Medulla oblongata (tissue), 1 donor: ENCODE results near the gene NDUFC1.
"Not testable (repeated sequence)": the region's sequence is repeated elsewhere in the genome, so short reads cannot be mapped to it uniquely, and the experiment has no call there.

ENCODE experiments used
- DNase-seq: peaks from one replicate; pipeline ENCODE4 v3.0.0-alpha.2; 2015; ENCODE audit errors: extremely low spot score

Gene NDUFC1

GRCh38 chr4:139301821-139302611 is at the start of gene NDUFC1:
NDUFC1 (minus strand) TSS chr4:139302477; CDS start chr4:139295798, 6,679 bp downstream.
- DNase-seq: peak; percentile 52

- DNase-seq: no peak
These were observed 35.3 kb upstream of the NDUFC1 start for GRCh38 chr4:139337612-139338011.

GRCh38 chr4:139333046-139333445 is 30.8 kb upstream of the NDUFC1 start:
- DNase-seq: no peak

- no peak for DNase-seq
These were observed 28.9 kb upstream of the NDUFC1 start for GRCh38 chr4:139331185-139331584.

GRCh38 chr4:139330283-139330682 is 28.0 kb upstream of the NDUFC1 start:
- DNase-seq: peak; percentile 80

GRCh38 chr4:139329665-139330200 is 27.5 kb upstream of the NDUFC1 start:
- no peak for DNase-seq

- no peak for DNase-seq
These were observed 22.3 kb upstream of the NDUFC1 start for GRCh38 chr4:139324620-139325019.

GRCh38 chr4:139322541-139322940 is 20.3 kb upstream of the NDUFC1 start:
- not testable (repeated sequence) for DNase-seq

- not testable (repeated sequence) for DNase-seq
These were observed 19.8 kb upstream of the NDUFC1 start for GRCh38 chr4:139322070-139322469.

GRCh38 chr4:139319571-139319970 is 17.3 kb upstream of the NDUFC1 start:
- DNase-seq: no peak

- DNase-seq: no peak
These were observed 15.4 kb upstream of the NDUFC1 start for GRCh38 chr4:139317635-139318034.

- no peak for DNase-seq
These were observed 14.5 kb upstream of the NDUFC1 start for GRCh38 chr4:139316733-139317132.

- DNase-seq: no peak
These were observed 13.0 kb upstream of the NDUFC1 start for GRCh38 chr4:139315221-139315675.

- DNase-seq: no peak
These were observed 11.9 kb upstream of the NDUFC1 start for GRCh38 chr4:139314047-139314800.

GRCh38 chr4:139313414-139313813 is 11.1 kb upstream of the NDUFC1 start:
- not testable (repeated sequence) for DNase-seq

GRCh38 chr4:139312552-139313332 is 10.5 kb upstream of the NDUFC1 start:
- DNase-seq: peak; percentile 26

GRCh38 chr4:139311909-139312308 is 9.6 kb upstream of the NDUFC1 start:
- DNase-seq: no peak

- no peak for DNase-seq
These were observed 2.6 kb upstream of the NDUFC1 start for GRCh38 chr4:139304920-139305319.

- DNase-seq: peak; percentile 98
These were observed 1.0 kb downstream of the NDUFC1 start, which contains the start of gene NAA15 for GRCh38 chr4:139301113-139301820. NAA15 (plus strand) TSS chr4:139301505; CDS start chr4:139301778, 273 bp downstream.

- DNase-seq: peak; percentile 56
These were observed 1.7 kb downstream of the NDUFC1 start for GRCh38 chr4:139300431-139301112.
